HepG2 (cell line): ENCODE results near the gene PXK. TPM values are rescaled to one million over a fixed set of nuclear protein-coding genes. Genes with fewer than 3 reads are reported as not detected.

ENCODE experiments used
- AKNA ChIP-seq: sonication (generic); formaldehyde crosslinking; IDR thresholded peaks from 2 replicates; pipeline ENCODE4 v1.4.0; 2020; ENCODE audit warnings: missing genetic modification reagents, borderline replicate concordance
- ATAD3A ChIP-seq: sonication (generic); formaldehyde crosslinking; IDR thresholded peaks from 2 replicates; pipeline ENCODE4 v1.4.0; 2020; ENCODE audit warnings: missing genetic modification reagents
- BCL6 ChIP-seq: IDR thresholded peaks from 2 replicates; pipeline ENCODE4 v1.6.1; 2016; ENCODE audit warnings: missing genetic modification reagents, missing compliant biosample characterization
- CENPX ChIP-seq: sonication (generic); formaldehyde crosslinking; IDR thresholded peaks from 2 replicates; pipeline ENCODE4 v1.9.0; 2021; ENCODE audit warnings: mild to moderate bottlenecking, missing genetic modification reagents, moderate library complexity
- KAT2B ChIP-seq: fragments of 150-350 bp; IDR thresholded peaks from 2 replicates; pipeline ENCODE4 v1.6.1; 2014; ENCODE audit warnings: low read depth, low read length, borderline replicate concordance
- MEIS1 ChIP-seq: sonication (generic); formaldehyde crosslinking; IDR thresholded peaks from 2 replicates; pipeline ENCODE4 v1.9.0; 2021; ENCODE audit warnings: mild to moderate bottlenecking, missing genetic modification reagents, moderate library complexity, borderline replicate concordance
- RNF219 ChIP-seq: sonication (generic); formaldehyde crosslinking; IDR thresholded peaks from 2 replicates; pipeline ENCODE4 v1.5.0; 2020; ENCODE audit warnings: mild to moderate bottlenecking, missing genetic modification reagents
- SUZ12 ChIP-seq: fragments of 150-350 bp; IDR thresholded peaks from 2 replicates; pipeline ENCODE4 v1.6.1; 2014; ENCODE audit warnings: low read depth, low read length
- ZFYVE20 ChIP-seq: sonication (generic); formaldehyde crosslinking; IDR thresholded peaks from 2 replicates; pipeline ENCODE4 v1.8.0; 2023; ENCODE audit warnings: low read depth, mild to moderate bottlenecking, moderate library complexity, missing genetic modification reagents, borderline replicate concordance
- ZNF101 ChIP-seq: sonication (generic); formaldehyde crosslinking; IDR thresholded peaks from 2 replicates; pipeline ENCODE4 v1.4.0; 2020; ENCODE audit warnings: mild to moderate bottlenecking, low read depth, missing genetic modification reagents, borderline replicate concordance
- ZNF234 ChIP-seq: sonication (generic); formaldehyde crosslinking; conservative IDR thresholded peaks from 2 replicates; pipeline ENCODE4 v1.5.1; 2020; ENCODE audit warnings: mild to moderate bottlenecking, missing genetic modification reagents
- ZNF383 ChIP-seq: sonication (generic); formaldehyde crosslinking; IDR thresholded peaks from 2 replicates; pipeline ENCODE4 v1.4.0; 2020; ENCODE audit warnings: missing genetic modification reagents, mild to moderate bottlenecking, borderline replicate concordance
- ZNF446 ChIP-seq: sonication (generic); formaldehyde crosslinking; IDR thresholded peaks from 2 replicates; pipeline ENCODE4 v1.5.0; 2020; ENCODE audit warnings: mild to moderate bottlenecking, missing genetic modification reagents
- ZNF574 ChIP-seq: sonication (generic); formaldehyde crosslinking; IDR thresholded peaks from 2 replicates; pipeline ENCODE4 v1.4.0; 2020; ENCODE audit warnings: missing genetic modification reagents
- ZNF605 ChIP-seq: sonication (generic); formaldehyde crosslinking; IDR thresholded peaks from 2 replicates; pipeline ENCODE4 v1.8.0; 2022; ENCODE audit warnings: mild to moderate bottlenecking, missing genetic modification reagents
- ZNF703 ChIP-seq: sonication (generic); formaldehyde crosslinking; IDR thresholded peaks from 2 replicates; pipeline ENCODE4 v1.5.1; 2020; ENCODE audit warnings: missing genetic modification reagents, mild to moderate bottlenecking, moderate library complexity, borderline replicate concordance
- ZSCAN5A ChIP-seq: sonication (generic); formaldehyde crosslinking; IDR thresholded peaks from 2 replicates; pipeline ENCODE4 v1.8.0; 2022; ENCODE audit warnings: mild to moderate bottlenecking, missing genetic modification reagents, borderline replicate concordance
- polyA plus RNA-seq, 8 experiments: library from polyadenylated mRNA; depleted of rRNA in 3 of 8; stranded (reverse) in 7 of 8; unstranded in 1 of 8; fragments of >200 nt; fragmentation: Illumina TruSeq in 4 of 8; extraction: Trizol in 4 of 8; gene quantifications; 2 replicates each; pipeline versions ENCODE4 v1.2.1 to v1.2.3, GENCODE V29; 2011 to 2016; ENCODE audit warnings: low read depth in 4 of 8, missing spikeins in 1 of 8, mixed read lengths in 1 of 8; ENCODE audit not compliant: insufficient read depth in 1 of 8
- total RNA-seq, 5 experiments: library from RNA; depleted of rRNA; stranded (reverse); fragments of >200 nt; fragmentation: Illumina TruSeq; extraction: Trizol; gene quantifications; 2 replicates each; pipeline ENCODE4 v1.2.3, GENCODE V29; 2016; ENCODE audit warnings: low read depth in 1 of 5

The PXK gene
- total and polyA plus RNA-seq, 2 of the 13 experiments (the other 11 are each of a cell fraction or from before 2014, with no cell fraction given): 6.4 to 18.6 TPM

- TF ChIP-seq ZSCAN5A (CRISPR knock-in tag): 0 out of 2 replicates have a peak, but pooled peaks have one; percentile 12
- TF ChIP-seq KAT2B: no peak
- no peak for TF ChIP-seq ZFYVE20 (CRISPR knock-in tag)
- no peak for TF ChIP-seq CENPX
- no peak for TF ChIP-seq AKNA
- no peak for TF ChIP-seq ZNF703
- TF ChIP-seq ZNF101 (CRISPR knock-in tag): no peak
- peak; percentile 39; the same call in 1 of the 2 replicates for TF ChIP-seq MEIS1 (CRISPR knock-in tag)
- no peak for TF ChIP-seq BCL6 (CRISPR knock-in tag)
- no peak for TF ChIP-seq ZNF383 (CRISPR knock-in tag)
- peak; percentile 45; the same call in 1 of the 2 replicates for TF ChIP-seq ZNF574
- no peak for TF ChIP-seq ZNF446 (CRISPR knock-in tag)
- peak; percentile 72; the same call in 1 of the 2 replicates for TF ChIP-seq ZNF605
- no peak for TF ChIP-seq ZNF234
- no peak for TF ChIP-seq SUZ12
- no peak for TF ChIP-seq ATAD3A
- TF ChIP-seq RNF219: no peak
Observed at GRCh38 chr3:58463181-58463941, 130.7 kb downstream of the PXK start (continued).
